ENCODE data around the gene CREB5. TPM values are rescaled to one million over a fixed set of nuclear protein-coding genes. Genes with fewer than 3 reads are reported as not detected.

Gene CREB5
- total and polyA plus RNA-seq, 2 experiments from 2014 or later, result 2.4 to 4.4 TPM

DNA sequence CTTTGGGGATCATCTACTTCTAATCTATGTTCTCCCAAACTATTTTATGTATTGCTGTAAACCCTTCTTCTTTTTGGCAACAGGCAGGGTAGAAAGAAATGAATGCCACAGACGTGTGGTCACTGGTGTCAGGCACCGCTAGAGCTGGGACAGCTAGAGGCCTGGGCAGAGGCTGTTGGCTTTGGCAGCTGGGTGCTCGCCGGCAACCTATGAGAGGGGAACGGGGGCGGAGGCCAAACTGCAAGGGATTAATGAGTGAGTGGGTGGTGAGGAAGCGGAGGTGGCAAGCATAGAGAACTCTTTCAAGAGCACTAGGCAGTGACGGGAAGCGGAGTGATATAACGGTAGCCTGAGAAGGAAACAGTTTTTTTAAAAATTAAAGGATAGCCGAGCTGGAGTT lies 78.5 kb downstream of the CREB5 start:
- Mint-ChIP-seq H3K9me3 (no peaks in the 10 kb centered on the region), H3K27me3 (ENCODE audit: insufficient read depth, low read depth, poor library complexity) (peaks cover 10% of the 10 kb centered on the region), H3K4me1 (peaks cover 20% of the 10 kb centered on the region), H3K36me3 (ENCODE audit: low read depth) (no peaks in the 10 kb centered on the region), H3K27ac (no peak overlapping the region), H3K4me3 (no peak overlapping the region)
- no peaks in the 10 kb centered on the region for H3F3A ChIP-seq (replicated peaks; ENCODE audit: low read depth)
- no peak overlapping the region for H3K4me3 ChIP-seq
- H2AFZ ChIP-seq, result peak overlapping the region; percentile 34; the same call in 1 of the 2 replicates
- H4K20me1 ChIP-seq (replicated peaks; ENCODE audit: insufficient read depth), result no peaks in the 10 kb centered on the region
- no peak overlapping the region for H3K4me2 ChIP-seq
- no peaks in the 10 kb centered on the region for H3K9me2 ChIP-seq (ENCODE audit: insufficient read depth)
- no peaks in the 10 kb centered on the region for H3K4me1 ChIP-seq (ENCODE audit: insufficient read depth)
- H3K36me3 ChIP-seq (ENCODE audit: insufficient read depth), result no peaks in the 10 kb centered on the region
- DNase-seq (ENCODE audit: low spot score) (no peak), ATAC-seq (peak; percentile 38; the same call in 2 of the 3 replicates)
- no peaks in the 10 kb centered on the region for H3K79me2 ChIP-seq (replicated peaks; ENCODE audit: insufficient read depth)
- H3K27me3 ChIP-seq (ENCODE audit: insufficient read depth), result no peaks in the 10 kb centered on the region
- H3K27ac ChIP-seq (ENCODE audit: low read depth), result no peak overlapping the region
- TF ChIP-seq ZNF331 (CRISPR knock-in tag; IDR thresholded peaks at IDR 0.05; ENCODE audit: low read depth), result no peak
- no peak for TF ChIP-seq EZH2 (IDR thresholded peaks at IDR 0.05; ENCODE audit: low read depth, unreplicated experiment)
- TF ChIP-seq CREB1 (CRISPR knock-in tag; IDR thresholded peaks at IDR 0.05; ENCODE audit: low read depth), result no peak
- TF ChIP-seq, protein P1, sequence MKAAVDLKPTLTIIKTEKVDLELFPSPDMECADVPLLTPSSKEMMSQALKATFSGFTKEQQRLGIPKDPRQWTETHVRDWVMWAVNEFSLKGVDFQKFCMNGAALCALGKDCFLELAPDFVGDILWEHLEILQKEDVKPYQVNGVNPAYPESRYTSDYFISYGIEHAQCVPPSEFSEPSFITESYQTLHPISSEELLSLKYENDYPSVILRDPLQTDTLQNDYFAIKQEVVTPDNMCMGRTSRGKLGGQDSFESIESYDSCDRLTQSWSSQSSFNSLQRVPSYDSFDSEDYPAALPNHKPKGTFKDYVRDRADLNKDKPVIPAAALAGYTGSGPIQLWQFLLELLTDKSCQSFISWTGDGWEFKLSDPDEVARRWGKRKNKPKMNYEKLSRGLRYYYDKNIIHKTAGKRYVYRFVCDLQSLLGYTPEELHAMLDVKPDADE (IDR thresholded peaks at IDR 0.05), result no peak
- no peak for TF ChIP-seq POLR2AphosphoS5 (IDR thresholded peaks at IDR 0.05; ENCODE audit: low read depth)
- no peak for TF ChIP-seq NANOG (IDR thresholded peaks at IDR 0.05; ENCODE audit: borderline replicate concordance)
- TF ChIP-seq, protein P2, sequence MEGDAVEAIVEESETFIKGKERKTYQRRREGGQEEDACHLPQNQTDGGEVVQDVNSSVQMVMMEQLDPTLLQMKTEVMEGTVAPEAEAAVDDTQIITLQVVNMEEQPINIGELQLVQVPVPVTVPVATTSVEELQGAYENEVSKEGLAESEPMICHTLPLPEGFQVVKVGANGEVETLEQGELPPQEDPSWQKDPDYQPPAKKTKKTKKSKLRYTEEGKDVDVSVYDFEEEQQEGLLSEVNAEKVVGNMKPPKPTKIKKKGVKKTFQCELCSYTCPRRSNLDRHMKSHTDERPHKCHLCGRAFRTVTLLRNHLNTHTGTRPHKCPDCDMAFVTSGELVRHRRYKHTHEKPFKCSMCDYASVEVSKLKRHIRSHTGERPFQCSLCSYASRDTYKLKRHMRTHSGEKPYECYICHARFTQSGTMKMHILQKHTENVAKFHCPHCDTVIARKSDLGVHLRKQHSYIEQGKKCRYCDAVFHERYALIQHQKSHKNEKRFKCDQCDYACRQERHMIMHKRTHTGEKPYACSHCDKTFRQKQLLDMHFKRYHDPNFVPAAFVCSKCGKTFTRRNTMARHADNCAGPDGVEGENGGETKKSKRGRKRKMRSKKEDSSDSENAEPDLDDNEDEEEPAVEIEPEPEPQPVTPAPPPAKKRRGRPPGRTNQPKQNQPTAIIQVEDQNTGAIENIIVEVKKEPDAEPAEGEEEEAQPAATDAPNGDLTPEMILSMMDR (conservative IDR thresholded peaks at IDR 0.05; ENCODE audit: low read depth in 2 of 2), result no peak
- TF ChIP-seq, protein P3, sequence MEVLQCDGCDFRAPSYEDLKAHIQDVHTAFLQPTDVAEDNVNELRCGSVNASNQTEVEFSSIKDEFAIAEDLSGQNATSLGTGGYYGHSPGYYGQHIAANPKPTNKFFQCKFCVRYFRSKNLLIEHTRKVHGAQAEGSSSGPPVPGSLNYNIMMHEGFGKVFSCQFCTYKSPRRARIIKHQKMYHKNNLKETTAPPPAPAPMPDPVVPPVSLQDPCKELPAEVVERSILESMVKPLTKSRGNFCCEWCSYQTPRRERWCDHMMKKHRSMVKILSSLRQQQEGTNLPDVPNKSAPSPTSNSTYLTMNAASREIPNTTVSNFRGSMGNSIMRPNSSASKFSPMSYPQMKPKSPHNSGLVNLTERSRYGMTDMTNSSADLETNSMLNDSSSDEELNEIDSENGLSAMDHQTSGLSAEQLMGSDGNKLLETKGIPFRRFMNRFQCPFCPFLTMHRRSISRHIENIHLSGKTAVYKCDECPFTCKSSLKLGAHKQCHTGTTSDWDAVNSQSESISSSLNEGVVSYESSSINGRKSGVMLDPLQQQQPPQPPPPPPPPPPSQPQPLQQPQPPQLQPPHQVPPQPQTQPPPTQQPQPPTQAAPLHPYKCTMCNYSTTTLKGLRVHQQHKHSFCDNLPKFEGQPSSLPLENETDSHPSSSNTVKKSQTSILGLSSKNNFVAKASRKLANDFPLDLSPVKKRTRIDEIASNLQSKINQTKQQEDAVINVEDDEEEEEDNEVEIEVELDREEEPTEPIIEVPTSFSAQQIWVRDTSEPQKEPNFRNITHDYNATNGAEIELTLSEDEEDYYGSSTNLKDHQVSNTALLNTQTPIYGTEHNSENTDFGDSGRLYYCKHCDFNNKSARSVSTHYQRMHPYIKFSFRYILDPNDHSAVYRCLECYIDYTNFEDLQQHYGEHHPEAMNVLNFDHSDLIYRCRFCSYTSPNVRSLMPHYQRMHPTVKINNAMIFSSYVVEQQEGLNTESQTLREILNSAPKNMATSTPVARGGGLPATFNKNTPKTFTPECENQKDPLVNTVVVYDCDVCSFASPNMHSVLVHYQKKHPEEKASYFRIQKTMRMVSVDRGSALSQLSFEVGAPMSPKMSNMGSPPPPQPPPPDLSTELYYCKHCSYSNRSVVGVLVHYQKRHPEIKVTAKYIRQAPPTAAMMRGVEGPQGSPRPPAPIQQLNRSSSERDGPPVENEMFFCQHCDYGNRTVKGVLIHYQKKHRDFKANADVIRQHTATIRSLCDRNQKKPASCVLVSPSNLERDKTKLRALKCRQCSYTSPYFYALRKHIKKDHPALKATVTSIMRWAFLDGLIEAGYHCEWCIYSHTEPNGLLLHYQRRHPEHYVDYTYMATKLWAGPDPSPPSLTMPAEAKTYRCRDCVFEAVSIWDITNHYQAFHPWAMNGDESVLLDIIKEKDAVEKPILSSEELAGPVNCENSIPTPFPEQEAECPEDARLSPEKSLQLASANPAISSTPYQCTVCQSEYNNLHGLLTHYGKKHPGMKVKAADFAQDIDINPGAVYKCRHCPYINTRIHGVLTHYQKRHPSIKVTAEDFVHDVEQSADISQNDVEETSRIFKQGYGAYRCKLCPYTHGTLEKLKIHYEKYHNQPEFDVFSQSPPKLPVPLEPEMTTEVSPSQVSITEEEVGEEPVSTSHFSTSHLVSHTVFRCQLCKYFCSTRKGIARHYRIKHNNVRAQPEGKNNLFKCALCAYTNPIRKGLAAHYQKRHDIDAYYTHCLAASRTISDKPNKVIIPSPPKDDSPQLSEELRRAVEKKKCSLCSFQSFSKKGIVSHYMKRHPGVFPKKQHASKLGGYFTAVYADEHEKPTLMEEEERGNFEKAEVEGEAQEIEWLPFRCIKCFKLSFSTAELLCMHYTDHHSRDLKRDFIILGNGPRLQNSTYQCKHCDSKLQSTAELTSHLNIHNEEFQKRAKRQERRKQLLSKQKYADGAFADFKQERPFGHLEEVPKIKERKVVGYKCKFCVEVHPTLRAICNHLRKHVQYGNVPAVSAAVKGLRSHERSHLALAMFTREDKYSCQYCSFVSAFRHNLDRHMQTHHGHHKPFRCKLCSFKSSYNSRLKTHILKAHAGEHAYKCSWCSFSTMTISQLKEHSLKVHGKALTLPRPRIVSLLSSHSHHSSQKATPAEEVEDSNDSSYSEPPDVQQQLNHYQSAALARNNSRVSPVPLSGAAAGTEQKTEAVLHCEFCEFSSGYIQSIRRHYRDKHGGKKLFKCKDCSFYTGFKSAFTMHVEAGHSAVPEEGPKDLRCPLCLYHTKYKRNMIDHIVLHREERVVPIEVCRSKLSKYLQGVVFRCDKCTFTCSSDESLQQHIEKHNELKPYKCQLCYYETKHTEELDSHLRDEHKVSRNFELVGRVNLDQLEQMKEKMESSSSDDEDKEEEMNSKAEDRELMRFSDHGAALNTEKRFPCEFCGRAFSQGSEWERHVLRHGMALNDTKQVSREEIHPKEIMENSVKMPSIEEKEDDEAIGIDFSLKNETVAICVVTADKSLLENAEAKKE (CRISPR knock-in tag; IDR thresholded peaks at IDR 0.05), result no peak
- no peak for TF ChIP-seq STAT1 (IDR thresholded peaks at IDR 0.05; ENCODE audit: unreplicated experiment)
- no peak for TF ChIP-seq EZH2phosphoT487 (IDR thresholded peaks at IDR 0.05; ENCODE audit: unreplicated experiment)
- no peak for TF ChIP-seq JUNB (IDR thresholded peaks at IDR 0.05; ENCODE audit: unreplicated experiment)
- TF ChIP-seq, protein P4, sequence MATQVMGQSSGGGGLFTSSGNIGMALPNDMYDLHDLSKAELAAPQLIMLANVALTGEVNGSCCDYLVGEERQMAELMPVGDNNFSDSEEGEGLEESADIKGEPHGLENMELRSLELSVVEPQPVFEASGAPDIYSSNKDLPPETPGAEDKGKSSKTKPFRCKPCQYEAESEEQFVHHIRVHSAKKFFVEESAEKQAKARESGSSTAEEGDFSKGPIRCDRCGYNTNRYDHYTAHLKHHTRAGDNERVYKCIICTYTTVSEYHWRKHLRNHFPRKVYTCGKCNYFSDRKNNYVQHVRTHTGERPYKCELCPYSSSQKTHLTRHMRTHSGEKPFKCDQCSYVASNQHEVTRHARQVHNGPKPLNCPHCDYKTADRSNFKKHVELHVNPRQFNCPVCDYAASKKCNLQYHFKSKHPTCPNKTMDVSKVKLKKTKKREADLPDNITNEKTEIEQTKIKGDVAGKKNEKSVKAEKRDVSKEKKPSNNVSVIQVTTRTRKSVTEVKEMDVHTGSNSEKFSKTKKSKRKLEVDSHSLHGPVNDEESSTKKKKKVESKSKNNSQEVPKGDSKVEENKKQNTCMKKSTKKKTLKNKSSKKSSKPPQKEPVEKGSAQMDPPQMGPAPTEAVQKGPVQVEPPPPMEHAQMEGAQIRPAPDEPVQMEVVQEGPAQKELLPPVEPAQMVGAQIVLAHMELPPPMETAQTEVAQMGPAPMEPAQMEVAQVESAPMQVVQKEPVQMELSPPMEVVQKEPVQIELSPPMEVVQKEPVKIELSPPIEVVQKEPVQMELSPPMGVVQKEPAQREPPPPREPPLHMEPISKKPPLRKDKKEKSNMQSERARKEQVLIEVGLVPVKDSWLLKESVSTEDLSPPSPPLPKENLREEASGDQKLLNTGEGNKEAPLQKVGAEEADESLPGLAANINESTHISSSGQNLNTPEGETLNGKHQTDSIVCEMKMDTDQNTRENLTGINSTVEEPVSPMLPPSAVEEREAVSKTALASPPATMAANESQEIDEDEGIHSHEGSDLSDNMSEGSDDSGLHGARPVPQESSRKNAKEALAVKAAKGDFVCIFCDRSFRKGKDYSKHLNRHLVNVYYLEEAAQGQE (IDR thresholded peaks at IDR 0.05; ENCODE audit: unreplicated experiment), result no peak
- no peak for TF ChIP-seq ZNF114 (CRISPR knock-in tag; IDR thresholded peaks at IDR 0.05)
